Measurements from ENCODE around the gene OR9Q2. TPM values are rescaled to one million over a fixed set of nuclear protein-coding genes. Genes with fewer than 3 reads are reported as not detected.

OR9Q2 gene
- total RNA-seq, 4 donors from 2014 or later = not detected

DNA sequence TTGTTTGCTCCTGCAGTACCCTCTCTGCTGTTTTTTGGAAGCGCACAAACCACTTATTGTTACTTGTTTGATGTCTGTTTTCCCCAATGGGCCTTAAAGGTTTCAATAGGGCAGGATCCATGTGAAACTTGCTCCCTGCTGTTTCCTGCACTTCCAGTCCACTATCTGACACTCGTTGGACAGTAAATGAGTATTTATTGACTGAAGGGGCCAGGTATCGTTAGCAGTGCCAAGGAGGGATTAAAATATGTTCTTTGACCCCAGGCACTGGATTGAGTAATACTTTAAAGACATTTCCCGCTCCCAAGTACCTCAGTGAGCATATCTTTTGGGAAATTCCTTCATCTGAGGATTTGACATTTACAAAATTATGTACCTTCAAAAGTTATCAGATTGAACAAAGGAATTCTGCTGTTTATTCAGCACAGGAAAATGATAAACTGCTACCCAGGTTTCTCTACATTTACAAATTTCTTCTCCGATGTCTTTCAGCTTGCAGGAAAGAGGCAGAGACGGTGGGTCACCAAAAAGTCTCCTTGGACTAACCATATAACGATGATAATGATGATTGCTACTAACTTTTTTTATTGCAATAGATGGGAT lies 23.3 kb upstream of the OR9Q2 start:
- DNase-seq = no peak
- Histone ChIP-seq H3K27me3 (no peaks in the 10 kb centered on the region), H3K27ac (no peak overlapping the region), H3K4me1 (no peaks in the 10 kb centered on the region), H3K4me3 (no peak overlapping the region), H3K36me3 (no peaks in the 10 kb centered on the region), H3K9me3 (no peaks in the 10 kb centered on the region)
- TF ChIP-seq POLR2A (IDR thresholded peaks at IDR 0.05) (no peak), CTCF (IDR thresholded peaks at IDR 0.05) (no peak)
- intact Hi-C loops (cut with DNase I; ENCODE audit: low total_unique reads) = no loop called here

DNA sequence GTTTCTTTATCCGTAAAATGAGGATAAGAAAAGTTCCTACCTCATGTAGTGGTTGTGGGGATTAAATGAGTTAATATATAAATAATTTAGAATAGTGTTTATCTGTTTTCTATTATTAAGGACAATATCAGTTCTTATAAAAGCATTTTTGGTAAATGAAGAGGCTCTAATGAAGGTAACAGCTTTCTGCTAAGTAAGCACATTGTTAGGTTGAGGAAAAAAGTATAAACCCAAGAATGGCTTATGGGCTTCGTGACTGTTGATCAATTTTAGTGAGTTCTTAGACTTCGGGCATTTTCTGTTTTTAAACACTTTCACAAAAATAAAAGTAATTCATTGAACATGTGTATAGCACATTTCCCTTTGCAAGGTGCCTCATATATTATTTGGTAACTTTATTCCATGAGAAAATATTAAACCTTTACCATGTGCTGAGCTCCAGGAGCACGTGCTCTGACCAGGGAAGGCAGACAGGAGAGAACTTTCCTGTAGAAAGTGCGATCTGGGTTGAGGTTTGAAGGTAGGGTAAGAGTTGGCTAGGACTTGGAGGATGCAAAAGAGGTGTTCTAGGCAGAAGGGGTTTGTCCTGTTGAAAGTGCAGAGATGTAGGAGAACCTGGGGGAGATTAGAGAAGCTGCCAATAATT lies 11.3 kb upstream of the OR9Q2 start:
- intact Hi-C loops (cut with DNase I; ENCODE audit: low total_unique reads) = no loop called here
- H3K9me3 ChIP-seq = no peaks in the 10 kb centered on the region
- H3K36me3 ChIP-seq = no peaks in the 10 kb centered on the region

GRCh38 chr11:58178444-58178843 lies 10.4 kb upstream of the OR9Q2 start:
- H3K36me3 ChIP-seq = no peaks in the 10 kb centered on the region
- H3K4me1 ChIP-seq = no peaks in the 10 kb centered on the region
- H3K27ac ChIP-seq = no peak overlapping the region
- H3K27me3 ChIP-seq = no peaks in the 10 kb centered on the region
- H3K4me3 ChIP-seq = no peak overlapping the region
- intact Hi-C loops (cut with DNase I; ENCODE audit: low total_unique reads) = no loop called here
- no peaks in the 10 kb centered on the region for H3K9me3 ChIP-seq
- no peak for TF ChIP-seq CTCF (IDR thresholded peaks at IDR 0.05)
- TF ChIP-seq POLR2A (IDR thresholded peaks at IDR 0.05) = no peak
- no peak for DNase-seq

More for the DNA sequence above, 11.3 kb upstream of the OR9Q2 start:
- Histone ChIP-seq H3K4me1 (no peaks in the 10 kb centered on the region), H3K27me3 (no peaks in the 10 kb centered on the region), H3K27ac (no peak overlapping the region), H3K4me3 (no peak overlapping the region)
- DNase-seq = no peak
- TF ChIP-seq CTCF (IDR thresholded peaks at IDR 0.05) = no peak
- TF ChIP-seq POLR2A (IDR thresholded peaks at IDR 0.05) = no peak

DNA sequence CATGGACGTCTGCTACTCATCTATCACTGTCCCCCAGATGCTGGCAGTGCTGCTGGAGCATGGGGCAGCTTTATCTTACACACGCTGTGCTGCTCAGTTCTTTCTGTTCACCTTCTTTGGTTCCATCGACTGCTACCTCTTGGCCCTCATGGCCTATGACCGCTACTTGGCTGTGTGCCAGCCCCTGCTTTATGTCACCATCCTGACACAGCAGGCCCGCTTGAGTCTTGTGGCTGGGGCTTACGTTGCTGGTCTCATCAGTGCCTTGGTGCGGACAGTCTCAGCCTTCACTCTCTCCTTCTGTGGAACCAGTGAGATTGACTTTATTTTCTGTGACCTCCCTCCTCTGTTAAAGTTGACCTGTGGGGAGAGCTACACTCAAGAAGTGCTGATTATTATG lies 9.2 kb upstream of the OR9Q2 start:
- Histone ChIP-seq H3K27me3 (no peaks in the 10 kb centered on the region), H3K4me1 (no peaks in the 10 kb centered on the region), H3K27ac (no peak overlapping the region), H3K9me3 (no peaks in the 10 kb centered on the region), H3K4me3 (no peak overlapping the region), H3K36me3 (no peaks in the 10 kb centered on the region)
- peak in 1 of 2 donors; percentile 13 for DNase-seq
- TF ChIP-seq POLR2A (IDR thresholded peaks at IDR 0.05) (no peak), CTCF (IDR thresholded peaks at IDR 0.05) (no peak)
- intact Hi-C loops (cut with DNase I; ENCODE audit: low total_unique reads) = no loop called here

DNA sequence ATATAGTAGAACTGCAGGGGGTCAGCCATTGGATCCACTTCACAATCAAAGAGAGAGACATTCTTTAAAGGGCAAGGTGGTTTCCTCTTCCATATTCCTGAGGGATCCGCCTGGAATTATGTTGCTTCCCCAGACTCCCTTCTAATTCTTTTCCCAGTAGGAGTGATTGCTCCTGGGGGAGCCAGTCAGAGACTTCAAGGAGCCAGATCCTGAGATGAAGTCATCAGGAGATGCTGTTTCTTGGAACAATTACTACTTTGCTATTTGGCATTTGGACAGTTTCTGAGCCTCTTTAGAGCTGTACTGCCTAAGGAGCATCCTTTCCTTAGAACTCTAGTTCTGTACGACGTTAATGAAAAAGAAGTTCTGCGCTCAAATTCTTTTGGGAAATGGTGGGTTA lies 1.9 kb upstream of the OR9Q2 start:
- Histone ChIP-seq H3K27me3 (no peaks in the 10 kb centered on the region), H3K9me3 (no peaks in the 10 kb centered on the region), H3K4me3 (no peak overlapping the region), H3K36me3 (no peaks in the 10 kb centered on the region), H3K27ac (no peak overlapping the region), H3K4me1 (no peaks in the 10 kb centered on the region)
- no peak for TF ChIP-seq POLR2A (IDR thresholded peaks at IDR 0.05)
- TF ChIP-seq CTCF (IDR thresholded peaks at IDR 0.05) = no peak
- no peak for DNase-seq
- intact Hi-C loops (cut with DNase I; ENCODE audit: low total_unique reads) = no loop called here

Data from uterus (tissue), 4 donors.